ENCODE measurements around the gene TADA1.
A peak's percentile ranks its signal among the peaks of the same experiment; 100 is the strongest.
"Not testable (repeated sequence)": the region's sequence is repeated elsewhere in the genome, so short reads cannot be mapped to it uniquely, and the experiment has no call there.

The TADA1 gene

DNA sequence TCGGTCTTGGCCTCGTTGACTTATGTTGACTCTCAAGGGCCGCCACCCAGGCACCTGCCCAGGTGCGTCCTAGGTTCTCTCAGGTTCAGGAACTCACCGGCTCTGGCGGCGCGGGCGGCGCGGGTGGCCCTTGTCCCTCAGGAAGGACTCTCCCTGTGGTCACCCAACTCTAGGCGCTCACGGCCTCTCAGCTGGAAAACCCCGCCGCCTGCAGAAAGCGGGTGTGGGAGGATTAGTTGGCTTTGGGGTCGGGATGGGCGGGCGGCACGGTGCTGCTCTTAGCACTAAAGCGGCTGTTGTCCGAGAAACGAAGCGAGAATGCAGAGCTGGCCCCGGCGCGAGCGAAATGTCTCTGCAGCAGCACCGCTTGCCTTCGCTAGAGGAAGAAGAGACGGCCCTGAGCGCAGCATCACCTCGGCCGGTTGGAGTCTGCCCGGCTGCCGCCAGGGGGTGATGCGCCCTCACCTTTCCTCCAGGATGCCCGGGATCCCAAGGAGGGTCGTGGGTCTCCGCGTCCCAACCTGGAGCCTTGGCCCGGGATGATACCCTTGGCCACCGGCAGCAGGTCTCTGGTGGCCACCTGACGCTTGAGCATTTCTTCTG, 8.1 kb upstream of the TADA1 start:
- no peak for TF ChIP-seq EZH2 (IDR thresholded peaks at IDR 0.05; ENCODE audit: borderline replicate concordance, low read depth, low read length, severe bottlenecking)
- TF ChIP-seq, protein P1, sequence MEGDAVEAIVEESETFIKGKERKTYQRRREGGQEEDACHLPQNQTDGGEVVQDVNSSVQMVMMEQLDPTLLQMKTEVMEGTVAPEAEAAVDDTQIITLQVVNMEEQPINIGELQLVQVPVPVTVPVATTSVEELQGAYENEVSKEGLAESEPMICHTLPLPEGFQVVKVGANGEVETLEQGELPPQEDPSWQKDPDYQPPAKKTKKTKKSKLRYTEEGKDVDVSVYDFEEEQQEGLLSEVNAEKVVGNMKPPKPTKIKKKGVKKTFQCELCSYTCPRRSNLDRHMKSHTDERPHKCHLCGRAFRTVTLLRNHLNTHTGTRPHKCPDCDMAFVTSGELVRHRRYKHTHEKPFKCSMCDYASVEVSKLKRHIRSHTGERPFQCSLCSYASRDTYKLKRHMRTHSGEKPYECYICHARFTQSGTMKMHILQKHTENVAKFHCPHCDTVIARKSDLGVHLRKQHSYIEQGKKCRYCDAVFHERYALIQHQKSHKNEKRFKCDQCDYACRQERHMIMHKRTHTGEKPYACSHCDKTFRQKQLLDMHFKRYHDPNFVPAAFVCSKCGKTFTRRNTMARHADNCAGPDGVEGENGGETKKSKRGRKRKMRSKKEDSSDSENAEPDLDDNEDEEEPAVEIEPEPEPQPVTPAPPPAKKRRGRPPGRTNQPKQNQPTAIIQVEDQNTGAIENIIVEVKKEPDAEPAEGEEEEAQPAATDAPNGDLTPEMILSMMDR (IDR thresholded peaks at IDR 0.05; ENCODE audit: borderline replicate concordance, extremely low read depth, low read length, poor library complexity, severe bottlenecking) = no peak
- Histone ChIP-seq H2AFZ (ENCODE audit: low read depth, low read length) (no peak overlapping the region), H3K79me2 (ENCODE audit: insufficient read depth, low read length) (no peaks in the 10 kb centered on the region), H3K4me1 (ENCODE audit: insufficient read depth, low read length) (peaks cover 14% of the 10 kb centered on the region), H3K36me3 (ENCODE audit: insufficient read depth, low read length) (no peaks in the 10 kb centered on the region), H3K9me3 (ENCODE audit: insufficient read depth, low read length, severe bottlenecking) (no peaks in the 10 kb centered on the region), H3K27ac (ENCODE audit: low read length) (no peak overlapping the region), H3K4me2 (ENCODE audit: insufficient read depth, low read length) (no peak overlapping the region), H3K9ac (ENCODE audit: low read depth, low read length) (no peak overlapping the region), H4K20me1 (ENCODE audit: insufficient read depth, low read length) (no peaks in the 10 kb centered on the region), H3K4me3 (ENCODE audit: low read depth in 1 of 2, low read length in 2 of 2) (no peak overlapping the region), H3K27me3 (ENCODE audit: insufficient read depth, low read length, poor library complexity) (no peaks in the 10 kb centered on the region)
- DNase-seq (no peak), ATAC-seq (ENCODE audit: insufficient read depth, low read depth) (no peak)

DNA sequence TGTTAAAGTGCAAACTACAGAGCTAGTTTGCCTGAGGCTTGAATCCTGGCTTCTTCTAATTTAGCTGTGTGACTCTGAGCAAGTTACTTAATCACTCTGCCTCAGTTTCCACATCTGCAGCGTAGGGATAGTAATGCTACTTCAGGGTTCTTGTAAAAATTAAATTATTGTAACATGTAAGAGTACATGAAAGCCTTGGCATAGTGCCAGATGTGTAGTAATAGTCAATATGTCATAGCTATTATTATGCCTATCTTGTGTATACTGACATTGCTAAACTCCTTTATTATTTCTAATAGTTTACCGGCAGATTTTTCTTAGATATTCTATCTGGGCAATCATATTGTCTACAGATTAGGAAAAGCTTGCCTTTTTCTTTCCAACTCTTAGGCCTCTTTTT, 6.8 kb upstream of the TADA1 start:
- Histone ChIP-seq H3K4me2 (ENCODE audit: insufficient read depth, low read length) (no peak overlapping the region), H3K36me3 (ENCODE audit: insufficient read depth, low read length) (no peaks in the 10 kb centered on the region), H2AFZ (ENCODE audit: low read depth, low read length) (no peak overlapping the region), H3K4me3 (ENCODE audit: low read depth in 1 of 2, low read length in 2 of 2) (no peak overlapping the region), H3K9me3 (ENCODE audit: insufficient read depth, low read length, severe bottlenecking) (no peaks in the 10 kb centered on the region), H3K9ac (ENCODE audit: low read depth, low read length) (no peak overlapping the region), H3K79me2 (ENCODE audit: insufficient read depth, low read length) (no peaks in the 10 kb centered on the region), H3K4me1 (ENCODE audit: insufficient read depth, low read length) (peaks cover 14% of the 10 kb centered on the region), H3K27me3 (ENCODE audit: insufficient read depth, low read length, poor library complexity) (no peaks in the 10 kb centered on the region), H3K27ac (ENCODE audit: low read length) (no peak overlapping the region), H4K20me1 (ENCODE audit: insufficient read depth, low read length) (no peaks in the 10 kb centered on the region)
- ATAC-seq (ENCODE audit: insufficient read depth, low read depth) = no peak
- DNase-seq = no peak
- TF ChIP-seq EZH2 (IDR thresholded peaks at IDR 0.05; ENCODE audit: borderline replicate concordance, low read depth, low read length, severe bottlenecking) = no peak
- TF ChIP-seq, protein P1 (IDR thresholded peaks at IDR 0.05; ENCODE audit: borderline replicate concordance, extremely low read depth, low read length, poor library complexity, severe bottlenecking) = no peak

DNA sequence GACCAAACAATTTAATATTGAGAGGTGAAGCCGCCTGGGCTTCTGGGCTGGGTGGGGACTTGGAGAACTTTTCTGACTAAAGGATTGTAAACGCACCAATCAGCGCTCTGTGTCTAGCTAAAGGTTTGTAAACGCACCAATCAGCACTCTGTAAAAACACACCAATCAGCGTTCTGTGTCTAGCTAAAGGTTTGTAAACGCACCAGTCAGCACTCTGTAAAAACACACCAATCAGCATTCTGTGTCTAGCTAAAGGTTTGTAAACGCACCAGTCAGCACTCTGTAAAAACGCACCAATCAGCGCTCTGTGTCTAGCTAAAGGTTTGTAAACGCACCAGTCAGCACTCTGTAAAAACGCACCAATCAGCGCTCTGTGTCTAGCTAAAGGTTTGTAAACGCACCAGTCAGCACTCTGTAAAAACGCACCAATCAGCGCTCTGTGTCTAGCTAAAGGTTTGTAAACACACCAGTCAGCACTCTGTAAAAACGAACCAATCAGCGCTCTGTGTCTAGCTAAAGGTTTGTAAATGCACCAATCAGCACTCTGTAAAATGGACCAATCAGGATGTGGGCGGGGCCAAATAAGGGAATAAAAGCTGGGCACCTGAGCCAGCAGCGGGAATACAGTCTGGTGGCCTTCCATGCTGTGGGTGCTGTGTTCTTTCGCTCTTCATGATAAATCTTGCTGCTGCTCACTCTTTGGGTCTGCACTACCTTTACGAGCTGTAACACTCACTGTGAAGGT, 2.3 kb upstream of the TADA1 start:
- not testable (repeated sequence) for ATAC-seq (ENCODE audit: insufficient read depth, low read depth); H2AFZ ChIP-seq (ENCODE audit: low read depth, low read length); H4K20me1 ChIP-seq (ENCODE audit: insufficient read depth, low read length); H3K27ac ChIP-seq (ENCODE audit: low read length); H3K4me2 ChIP-seq (ENCODE audit: insufficient read depth, low read length); H3K9ac ChIP-seq (ENCODE audit: low read depth, low read length); H3K4me3 ChIP-seq (ENCODE audit: low read depth in 1 of 2, low read length in 2 of 2); H3K9me3 ChIP-seq (ENCODE audit: insufficient read depth, low read length, severe bottlenecking); H3K36me3 ChIP-seq (ENCODE audit: insufficient read depth, low read length); DNase-seq; H3K27me3 ChIP-seq (ENCODE audit: insufficient read depth, low read length, poor library complexity)
- peaks cover 31% of the 10 kb centered on the region for H3K4me1 ChIP-seq (ENCODE audit: insufficient read depth, low read length)
- peaks cover 27% of the 10 kb centered on the region for H3K79me2 ChIP-seq (ENCODE audit: insufficient read depth, low read length)

DNA sequence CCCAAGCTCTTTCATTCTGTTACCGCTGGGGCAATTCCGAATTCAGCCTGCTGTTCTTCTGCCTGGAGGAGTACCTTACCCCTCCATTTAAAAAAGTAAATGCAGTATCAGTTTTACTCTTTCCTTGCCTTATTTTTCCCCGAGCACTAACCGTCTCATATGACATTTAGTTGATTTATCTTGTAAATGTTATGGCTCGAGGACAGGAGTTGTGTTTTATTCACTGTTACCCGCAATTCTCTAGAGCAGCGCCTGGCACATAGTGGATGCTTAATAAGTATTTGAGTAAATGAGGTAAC, 425 bp upstream of the TADA1 start:
- peak overlapping the region; percentile 52 for H3K9ac ChIP-seq (ENCODE audit: low read depth, low read length)
- no peaks in the 10 kb centered on the region for H3K9me3 ChIP-seq (ENCODE audit: insufficient read depth, low read length, severe bottlenecking)
- DNase-seq (no peak), ATAC-seq (ENCODE audit: insufficient read depth, low read depth) (peak; percentile 3)
- H3K4me2 ChIP-seq (ENCODE audit: insufficient read depth, low read length) = peak overlapping the region; percentile 66
- H4K20me1 ChIP-seq (ENCODE audit: insufficient read depth, low read length) = peaks cover 16% of the 10 kb centered on the region; the same call in 1 of the 2 replicates
- H3K4me1 ChIP-seq (ENCODE audit: insufficient read depth, low read length) = peaks cover 36% of the 10 kb centered on the region
- peaks cover 8% of the 10 kb centered on the region for H3K36me3 ChIP-seq (ENCODE audit: insufficient read depth, low read length)
- peak overlapping the region; percentile 61 for H3K27ac ChIP-seq (ENCODE audit: low read length)
- peaks cover 45% of the 10 kb centered on the region for H3K79me2 ChIP-seq (ENCODE audit: insufficient read depth, low read length)
- peak overlapping the region; percentile 32 to 58; a peak in 3 of 4 replicates for H3K4me3 ChIP-seq (ENCODE audit: low read depth in 1 of 2, low read length in 2 of 2)
- peak overlapping the region; percentile 72 for H2AFZ ChIP-seq (ENCODE audit: low read depth, low read length)
- TF ChIP-seq, protein P1 (IDR thresholded peaks at IDR 0.05; ENCODE audit: borderline replicate concordance, extremely low read depth, low read length, poor library complexity, severe bottlenecking) = no peak
- TF ChIP-seq EZH2 (IDR thresholded peaks at IDR 0.05; ENCODE audit: borderline replicate concordance, low read depth, low read length, severe bottlenecking) = no peak
- H3K27me3 ChIP-seq (ENCODE audit: insufficient read depth, low read length, poor library complexity) = no peaks in the 10 kb centered on the region
